Stimulated activated memory B cell treated with anti-CD40 and anti-IgM and Interleukin-4, amounts not matched to agents 10 μg/mL and 1 μg/mL and 100 μg/mL, for 72 hours (primary cell): ENCODE data around the gene TSPAN1.
"Not testable (repeated sequence)": the region's sequence is repeated elsewhere in the genome, so short reads cannot be mapped to it uniquely, and the experiment has no call there.

ENCODE experiments used
- ATAC-seq: fragments of 150-1000 bp; cut with Tn5 transposase; 2 replicates; pipeline ENCODE4 v1.10.0; 2021
- H3K27ac Mint-ChIP-seq: one replicate; pipeline ENCODE4 v1.8.0; 2022; ENCODE audit warnings: mild to moderate bottlenecking, mixed read lengths
- H3K27me3 Mint-ChIP-seq: one replicate; pipeline ENCODE4 v1.8.0; 2022; ENCODE audit warnings: mixed read lengths
- H3K36me3 Mint-ChIP-seq: one replicate; pipeline ENCODE4 v1.8.0; 2022; ENCODE audit warnings: mixed read lengths
- H3K4me1 Mint-ChIP-seq: one replicate; pipeline ENCODE4 v1.8.0; 2022; ENCODE audit warnings: mixed read lengths
- H3K4me3 Mint-ChIP-seq: one replicate; pipeline ENCODE4 v1.8.0; 2022; ENCODE audit warnings: mild to moderate bottlenecking, moderate library complexity, mixed read lengths
- H3K9me3 Mint-ChIP-seq: one replicate; pipeline ENCODE4 v1.8.0; 2022; ENCODE audit warnings: mixed read lengths

Gene TSPAN1

GRCh38 chr1:46215504-46215903 lies 40.6 kb downstream of the TSPAN1 start:
- H3K27me3 Mint-ChIP-seq = no peaks in the 10 kb centered on the region
- H3K36me3 Mint-ChIP-seq = no peaks in the 10 kb centered on the region
- H3K4me1 Mint-ChIP-seq = no peaks in the 10 kb centered on the region
- no peak overlapping the region for H3K27ac Mint-ChIP-seq
- no peaks in the 10 kb centered on the region for H3K9me3 Mint-ChIP-seq
- no peak for ATAC-seq
- no peak overlapping the region for H3K4me3 Mint-ChIP-seq

- H3K4me3 Mint-ChIP-seq = no peak overlapping the region
- H3K27me3 Mint-ChIP-seq = peaks cover 14% of the 10 kb centered on the region
- H3K27ac Mint-ChIP-seq = no peak overlapping the region
- no peak for ATAC-seq
- H3K36me3 Mint-ChIP-seq = no peaks in the 10 kb centered on the region
- peaks cover 8% of the 10 kb centered on the region for H3K4me1 Mint-ChIP-seq
- no peaks in the 10 kb centered on the region for H3K9me3 Mint-ChIP-seq
Observed at GRCh38 chr1:46218443-46218842, 43.6 kb downstream of the TSPAN1 start.

GRCh38 chr1:46219551-46220520 lies 44.9 kb downstream of the TSPAN1 start:
- ATAC-seq = no peak
- Mint-ChIP-seq H3K4me3 (no peak overlapping the region), H3K27ac (no peak overlapping the region), H3K9me3 (no peaks in the 10 kb centered on the region), H3K36me3 (no peaks in the 10 kb centered on the region), H3K4me1 (peaks cover 10% of the 10 kb centered on the region), H3K27me3 (peaks cover 14% of the 10 kb centered on the region)

DNA sequence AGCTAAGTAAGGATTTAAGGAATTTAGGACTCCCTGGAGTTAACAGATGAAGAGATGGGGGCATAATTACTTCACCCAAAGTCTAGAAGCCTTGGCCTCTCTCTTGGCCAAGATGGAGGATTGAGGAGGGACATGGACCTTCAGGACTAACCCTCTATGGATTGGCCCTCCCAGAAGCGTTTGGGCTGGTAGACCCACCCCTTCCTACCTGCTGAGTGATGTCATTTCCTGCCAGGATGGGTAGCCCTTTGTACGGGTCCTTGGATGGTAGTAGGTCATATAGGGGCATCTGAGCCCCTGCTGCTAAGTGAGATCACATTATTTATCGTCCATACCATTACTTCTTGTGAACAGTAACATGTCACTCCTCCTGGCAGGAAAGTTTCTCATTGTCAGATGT lies 45.9 kb downstream of the TSPAN1 start:
- Mint-ChIP-seq H3K27ac (no peak overlapping the region), H3K4me3 (no peak overlapping the region)

GRCh38 chr1:46221749-46222148 lies 46.9 kb downstream of the TSPAN1 start:
- no peaks in the 10 kb centered on the region for H3K9me3 Mint-ChIP-seq
- H3K4me1 Mint-ChIP-seq = peaks cover 10% of the 10 kb centered on the region
- no peak overlapping the region for H3K4me3 Mint-ChIP-seq
- no peaks in the 10 kb centered on the region for H3K36me3 Mint-ChIP-seq
- no peak overlapping the region for H3K27ac Mint-ChIP-seq
- no peak for ATAC-seq
- peaks cover 14% of the 10 kb centered on the region for H3K27me3 Mint-ChIP-seq

More for the DNA sequence above, 45.9 kb downstream of the TSPAN1 start:
- Mint-ChIP-seq H3K36me3 (no peaks in the 10 kb centered on the region), H3K27me3 (peaks cover 14% of the 10 kb centered on the region), H3K9me3 (no peaks in the 10 kb centered on the region), H3K4me1 (peaks cover 10% of the 10 kb centered on the region)
- no peak for ATAC-seq

- not testable (repeated sequence) for H3K4me1 Mint-ChIP-seq, H3K36me3 Mint-ChIP-seq, H3K9me3 Mint-ChIP-seq, ATAC-seq, H3K4me3 Mint-ChIP-seq, H3K27ac Mint-ChIP-seq
- H3K27me3 Mint-ChIP-seq = peaks cover 14% of the 10 kb centered on the region
Observed at GRCh38 chr1:46223055-46223454, 48.2 kb downstream of the TSPAN1 start.

- ATAC-seq = peak; percentile 87
- Mint-ChIP-seq H3K4me3 (no peak overlapping the region), H3K9me3 (no peaks in the 10 kb centered on the region), H3K27ac (no peak overlapping the region), H3K36me3 (no peaks in the 10 kb centered on the region), H3K27me3 (peaks cover 14% of the 10 kb centered on the region), H3K4me1 (peaks cover 10% of the 10 kb centered on the region)
Observed at GRCh38 chr1:46223472-46223943, 48.6 kb downstream of the TSPAN1 start.

- peaks cover 10% of the 10 kb centered on the region for H3K4me1 Mint-ChIP-seq
- H3K27ac Mint-ChIP-seq = no peak overlapping the region
- no peaks in the 10 kb centered on the region for H3K9me3 Mint-ChIP-seq
- no peak for ATAC-seq
- no peak overlapping the region for H3K4me3 Mint-ChIP-seq
- no peaks in the 10 kb centered on the region for H3K36me3 Mint-ChIP-seq
- peaks cover 14% of the 10 kb centered on the region for H3K27me3 Mint-ChIP-seq
Observed at GRCh38 chr1:46224966-46225365, 50.1 kb downstream of the TSPAN1 start.

- H3K27me3 Mint-ChIP-seq, H3K4me3 Mint-ChIP-seq, H3K4me1 Mint-ChIP-seq, ATAC-seq, H3K36me3 Mint-ChIP-seq, H3K27ac Mint-ChIP-seq, H3K9me3 Mint-ChIP-seq: not testable (repeated sequence)
Observed at GRCh38 chr1:46231231-46231630, 56.3 kb downstream of the TSPAN1 start.
